H4 (cell line): ENCODE measurements around the gene FAM168B. TPM values are rescaled to one million over a fixed set of nuclear protein-coding genes. Genes with fewer than 3 reads are reported as not detected.

Source experiments
- DNase-seq: peaks from one replicate; pipeline ENCODE4 v3.0.0-alpha.2; 2015; ENCODE audit warnings: low spot score
- total RNA-seq: library from RNA; depleted of rRNA; stranded (reverse); fragments of >200 nt; shearing (Covaris generic); gene quantifications from 2 replicates; pipeline ENCODE4 v1.2.3, GENCODE V29; 2014; rRNA removed

Gene FAM168B
- total RNA-seq, 1 experiment from 2014 or later = 56.1 TPM

DNA sequence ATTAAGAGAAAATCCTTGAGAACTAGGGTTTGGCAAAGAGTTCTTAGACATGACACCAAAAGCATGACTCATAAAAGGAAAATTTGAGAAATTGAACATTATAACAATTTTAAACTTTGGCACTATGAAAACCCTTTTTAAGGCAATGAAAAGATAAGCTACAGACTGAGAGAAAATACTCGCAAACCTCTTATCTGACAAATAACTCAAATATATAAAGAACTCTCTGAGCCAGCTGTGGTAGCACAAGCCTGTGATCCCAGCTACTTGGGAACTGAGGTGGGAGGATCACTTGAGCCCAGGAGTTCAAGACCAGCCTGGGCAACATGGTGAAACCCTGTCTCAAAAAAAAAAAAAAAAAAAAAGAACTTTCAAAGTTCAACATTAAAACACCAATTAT lies 70.5 kb downstream of the FAM168B start:
- no peak for DNase-seq

DNA sequence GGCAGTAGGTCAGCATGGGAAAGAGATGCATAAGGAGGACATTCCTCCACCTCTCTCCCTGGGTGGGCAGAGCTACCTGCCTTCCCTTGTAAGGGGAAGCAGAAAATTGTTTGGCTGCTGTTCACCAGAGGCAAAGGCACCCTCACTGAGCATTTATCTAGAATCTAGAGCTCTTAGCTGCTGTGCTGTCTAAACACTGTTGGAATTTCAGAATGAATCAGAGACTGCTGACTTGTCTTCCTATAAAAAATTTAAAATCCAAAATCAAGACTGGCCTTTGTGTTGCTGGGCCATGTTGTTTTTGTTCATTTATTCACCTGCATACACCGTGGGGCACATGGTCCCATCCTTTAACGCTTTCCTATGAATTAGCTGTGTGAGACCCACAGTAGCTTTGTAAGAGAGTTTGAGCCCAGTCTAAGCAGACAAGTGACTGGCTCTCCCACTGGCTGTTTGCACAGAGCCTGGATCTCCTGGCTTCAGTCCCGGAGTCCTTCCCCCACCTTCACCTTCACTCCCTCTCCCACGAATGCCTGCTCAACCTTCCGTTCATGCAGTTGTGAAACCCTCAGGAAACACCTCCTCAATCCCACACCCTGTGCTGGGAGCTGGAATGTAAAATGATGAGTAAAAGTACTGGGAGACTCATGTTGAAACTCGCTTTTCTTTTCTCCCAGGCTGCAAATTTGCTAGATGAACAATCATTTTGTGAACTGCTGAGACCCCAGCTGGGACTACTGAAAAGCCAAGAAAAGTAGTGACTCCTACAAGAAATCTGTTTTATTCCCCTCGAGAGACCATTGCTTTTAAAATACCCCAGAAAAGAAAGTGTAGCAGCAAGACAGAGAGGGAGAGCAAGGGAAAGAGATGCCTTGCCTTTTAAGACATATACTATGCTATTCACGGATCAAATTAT lies 76.2 kb downstream of the FAM168B start:
- no peak for DNase-seq

GRCh38 chr2:131015764-131016163 lies 77.5 kb downstream of the FAM168B start:
- no peak for DNase-seq

GRCh38 chr2:131014141-131014540 lies 79.1 kb downstream of the FAM168B start:
- DNase-seq = no peak

- DNase-seq = no peak
These were observed 81.8 kb downstream of the FAM168B start for GRCh38 chr2:131011486-131011885.

- DNase-seq = no peak
These were observed 82.7 kb downstream of the FAM168B start for GRCh38 chr2:131010566-131010965.

- no peak for DNase-seq
These were observed 83.4 kb downstream of the FAM168B start for GRCh38 chr2:131009713-131010475.

- DNase-seq = no peak
These were observed 84.3 kb downstream of the FAM168B start for GRCh38 chr2:131008967-131009366.

DNA sequence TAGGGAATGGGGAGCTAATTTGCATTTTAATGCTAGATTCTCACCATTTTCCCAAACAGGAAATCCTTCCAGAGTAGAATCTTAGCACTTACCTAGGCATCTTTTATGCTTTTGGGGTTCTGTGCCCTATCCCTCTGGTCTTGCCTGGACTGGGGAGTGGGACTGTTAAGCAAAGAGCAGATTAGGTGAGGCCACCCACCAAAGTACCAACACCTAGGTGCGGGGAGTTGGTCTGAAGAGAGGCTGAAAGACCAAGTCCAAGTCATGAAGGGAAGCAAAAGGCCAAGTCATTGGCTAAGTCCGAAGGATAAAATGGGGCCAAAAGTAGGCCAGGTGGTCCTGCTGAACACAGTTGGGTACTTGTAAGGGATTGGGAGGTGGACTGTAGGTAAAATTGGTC lies 86.7 kb downstream of the FAM168B start:
- DNase-seq = no peak

- DNase-seq = no peak
These were observed 87.9 kb downstream of the FAM168B start for GRCh38 chr2:131005216-131005935.

GRCh38 chr2:131004446-131005209 lies 88.6 kb downstream of the FAM168B start:
- no peak for DNase-seq

- no peak for DNase-seq
These were observed 94.7 kb downstream of the FAM168B start for GRCh38 chr2:130998561-130998960.

Other genes starting within 250 kb of the FAM168B start
- gene PLEKHB2, start 11.9 kb upstream of the FAM168B start, total RNA-seq = 122 and 125 TPM in 2 replicates
- 0.31 and 1.6 TPM in 2 replicates for gene POTEE, start 116.1 kb upstream of the FAM168B start, total RNA-seq